Measurements from ENCODE around the gene ELL. TPM values are rescaled to one million over a fixed set of nuclear protein-coding genes. Genes with fewer than 3 reads are reported as not detected.

Gene ELL
- total and polyA plus RNA-seq, 9 of the 15 experiments (the other 6 are each of a cell fraction or from before 2014, with no cell fraction given) = 0.24 to 22.5 (median 4.1) TPM

- no peak for TF ChIP-seq BRCA1 (IDR thresholded peaks at IDR 0.05)
- no peak for TF ChIP-seq BRCA1 (CRISPR knock-in tag; IDR thresholded peaks at IDR 0.05)
- TF ChIP-seq FOXA1 (IDR thresholded peaks at IDR 0.05; ENCODE audit: borderline replicate concordance) = no peak
- TF ChIP-seq, protein P1, sequence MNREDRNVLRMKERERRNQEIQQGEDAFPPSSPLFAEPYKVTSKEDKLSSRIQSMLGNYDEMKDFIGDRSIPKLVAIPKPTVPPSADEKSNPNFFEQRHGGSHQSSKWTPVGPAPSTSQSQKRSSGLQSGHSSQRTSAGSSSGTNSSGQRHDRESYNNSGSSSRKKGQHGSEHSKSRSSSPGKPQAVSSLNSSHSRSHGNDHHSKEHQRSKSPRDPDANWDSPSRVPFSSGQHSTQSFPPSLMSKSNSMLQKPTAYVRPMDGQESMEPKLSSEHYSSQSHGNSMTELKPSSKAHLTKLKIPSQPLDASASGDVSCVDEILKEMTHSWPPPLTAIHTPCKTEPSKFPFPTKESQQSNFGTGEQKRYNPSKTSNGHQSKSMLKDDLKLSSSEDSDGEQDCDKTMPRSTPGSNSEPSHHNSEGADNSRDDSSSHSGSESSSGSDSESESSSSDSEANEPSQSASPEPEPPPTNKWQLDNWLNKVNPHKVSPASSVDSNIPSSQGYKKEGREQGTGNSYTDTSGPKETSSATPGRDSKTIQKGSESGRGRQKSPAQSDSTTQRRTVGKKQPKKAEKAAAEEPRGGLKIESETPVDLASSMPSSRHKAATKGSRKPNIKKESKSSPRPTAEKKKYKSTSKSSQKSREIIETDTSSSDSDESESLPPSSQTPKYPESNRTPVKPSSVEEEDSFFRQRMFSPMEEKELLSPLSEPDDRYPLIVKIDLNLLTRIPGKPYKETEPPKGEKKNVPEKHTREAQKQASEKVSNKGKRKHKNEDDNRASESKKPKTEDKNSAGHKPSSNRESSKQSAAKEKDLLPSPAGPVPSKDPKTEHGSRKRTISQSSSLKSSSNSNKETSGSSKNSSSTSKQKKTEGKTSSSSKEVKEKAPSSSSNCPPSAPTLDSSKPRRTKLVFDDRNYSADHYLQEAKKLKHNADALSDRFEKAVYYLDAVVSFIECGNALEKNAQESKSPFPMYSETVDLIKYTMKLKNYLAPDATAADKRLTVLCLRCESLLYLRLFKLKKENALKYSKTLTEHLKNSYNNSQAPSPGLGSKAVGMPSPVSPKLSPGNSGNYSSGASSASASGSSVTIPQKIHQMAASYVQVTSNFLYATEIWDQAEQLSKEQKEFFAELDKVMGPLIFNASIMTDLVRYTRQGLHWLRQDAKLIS (CRISPR knock-in tag; IDR thresholded peaks at IDR 0.05) = no peak
- TF ChIP-seq RBFOX2 (IDR thresholded peaks at IDR 0.05; ENCODE audit: low read depth, low read length) = peak; percentile 91
- no peak for TF ChIP-seq ZNF143 (CRISPR knock-in tag; IDR thresholded peaks at IDR 0.05)
- TF ChIP-seq SIN3A (IDR thresholded peaks at IDR 0.05; ENCODE audit: borderline replicate concordance in 2 of 2, control insufficient read depth in 1 of 2, low read depth in 2 of 2, low read length in 2 of 2) = peak; percentile 23 to 87; a peak in 2 of 4 replicates
- TF ChIP-seq TAF7 (tag; IDR thresholded peaks at IDR 0.05) = peak; percentile 75
- TF ChIP-seq BCL6 (CRISPR knock-in tag; IDR thresholded peaks at IDR 0.05) = no peak
- no peak for TF ChIP-seq TOE1 (IDR thresholded peaks at IDR 0.05; ENCODE audit: borderline replicate concordance)
- TF ChIP-seq TOE1 (CRISPR knock-in tag; IDR thresholded peaks at IDR 0.05; ENCODE audit: borderline replicate concordance, low read depth) = no peak
- no peak for TF ChIP-seq XRCC5 (IDR thresholded peaks at IDR 0.05; ENCODE audit: low read depth, low read length)
- TF ChIP-seq DMBX1 (CRISPR knock-in tag; IDR thresholded peaks at IDR 0.05; ENCODE audit: borderline replicate concordance) = 0 out of 2 replicates have a peak, but pooled peaks have one; percentile 13
- no peak for TF ChIP-seq NONO (IDR thresholded peaks at IDR 0.05; ENCODE audit: low read depth in 2 of 2, low read length in 1 of 2)
- TF ChIP-seq NRF1 (conservative IDR thresholded peaks at IDR 0.05 in 1 of 2, IDR thresholded peaks at IDR 0.05 in 1 of 2) = no peak
- no peak for TF ChIP-seq HDAC3 (IDR thresholded peaks at IDR 0.05; ENCODE audit: borderline replicate concordance, partially characterized antibody)
- no peak for TF ChIP-seq HDGF (IDR thresholded peaks at IDR 0.05)
- no peak for TF ChIP-seq MEF2D (tag; conservative IDR thresholded peaks at IDR 0.05; ENCODE audit: low read depth)
- TF ChIP-seq ZC3H4 (CRISPR knock-in tag; IDR thresholded peaks at IDR 0.05; ENCODE audit: borderline replicate concordance) = no peak
- TF ChIP-seq ARID4B (CRISPR knock-in tag; IDR thresholded peaks at IDR 0.05) = no peak; the same call in 1 of the 2 replicates
- peak; percentile 95 for TF ChIP-seq TAF1 (IDR thresholded peaks at IDR 0.05; ENCODE audit: control insufficient read depth, extremely low read depth, insufficient read depth, low read length, severe bottlenecking)
- peak; percentile 38; the same call in 1 of the 2 replicates for TF ChIP-seq EP400 (IDR thresholded peaks at IDR 0.05)
These were observed at the start of gene ELL (continued) for GRCh38 chr19:18521692-18522123.
